HG03442 (cell line): Measurements from ENCODE around the gene MAEA.

Experiments used
- ATAC-seq: cut with Tn5 transposase; IDR thresholded peaks from one replicate; pipeline ENCODE4 v1.9.1; 2021; ENCODE audit warnings: mild to moderate bottlenecking, moderate library complexity; ENCODE audit not compliant: unreplicated experiment

The MAEA gene

DNA sequence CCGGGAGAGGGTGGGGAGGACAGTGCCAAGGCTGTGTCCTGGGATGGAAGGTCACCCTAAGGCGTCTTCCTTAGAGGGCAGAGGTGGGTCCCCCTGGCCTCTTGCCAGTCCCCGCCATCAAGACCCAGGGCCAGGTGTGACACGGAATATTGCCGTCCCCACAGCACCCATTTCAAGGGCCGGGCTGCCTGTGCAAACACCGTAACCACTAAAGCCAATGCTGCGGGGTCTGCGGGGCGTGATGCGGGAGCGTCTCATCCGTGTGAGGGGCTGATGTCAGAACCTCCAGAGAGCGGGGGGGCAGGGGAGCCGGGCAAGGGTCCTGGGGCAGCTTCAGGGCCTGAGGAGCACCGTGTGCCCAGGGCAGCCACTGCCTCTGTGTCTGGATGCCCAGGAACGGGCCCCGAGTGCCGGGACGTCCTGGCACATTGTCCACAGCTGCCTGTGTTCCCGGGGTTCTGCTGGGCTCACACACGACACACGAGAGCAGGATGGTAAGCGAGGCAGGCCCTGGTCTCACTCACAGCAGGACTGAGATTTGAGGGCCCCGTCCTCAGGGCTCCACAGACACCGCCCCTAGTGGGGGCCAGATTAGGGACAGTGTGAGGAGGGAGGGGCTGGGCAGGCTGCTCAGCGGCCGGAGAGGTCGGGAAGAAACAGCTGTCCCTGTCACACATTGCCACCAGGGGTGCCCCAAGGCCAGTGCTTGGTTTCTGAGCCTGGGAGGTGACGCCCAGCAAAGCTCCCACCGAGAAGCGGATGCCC lies 87.3 kb downstream of the MAEA start:
- ATAC-seq, result no peak

DNA sequence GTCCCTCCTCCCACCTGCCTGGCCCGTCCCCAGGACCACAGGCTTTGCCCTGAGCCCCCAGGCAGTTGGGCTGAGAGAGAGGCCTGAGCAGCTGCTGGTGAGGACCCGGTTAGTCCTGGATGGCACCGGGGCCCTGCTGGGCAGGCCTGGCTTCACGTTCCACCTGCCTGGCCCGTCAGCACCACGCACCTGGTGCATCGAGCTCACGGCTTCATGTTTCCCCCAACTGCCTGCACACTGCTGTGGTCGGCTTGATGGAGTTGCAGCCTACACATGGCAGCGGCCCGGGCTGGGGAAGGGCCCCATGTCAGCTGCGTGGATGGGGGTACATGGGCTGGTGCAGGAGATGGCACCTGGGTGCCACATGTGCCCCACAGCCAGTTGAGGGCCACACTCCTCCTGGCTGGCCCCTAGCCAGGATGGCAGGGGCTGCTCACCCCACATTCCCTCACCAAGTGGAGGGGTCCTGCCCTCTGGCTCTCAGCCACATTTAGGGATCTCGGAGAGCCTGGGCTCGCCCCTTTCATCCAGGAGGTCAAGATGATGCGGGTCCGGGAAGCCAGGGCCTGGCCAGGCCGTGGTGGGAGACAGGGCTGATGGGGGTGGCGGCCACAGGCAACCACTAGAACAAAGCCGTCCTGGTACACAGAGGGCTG lies 88.0 kb downstream of the MAEA start:
- ATAC-seq, result no peak

DNA sequence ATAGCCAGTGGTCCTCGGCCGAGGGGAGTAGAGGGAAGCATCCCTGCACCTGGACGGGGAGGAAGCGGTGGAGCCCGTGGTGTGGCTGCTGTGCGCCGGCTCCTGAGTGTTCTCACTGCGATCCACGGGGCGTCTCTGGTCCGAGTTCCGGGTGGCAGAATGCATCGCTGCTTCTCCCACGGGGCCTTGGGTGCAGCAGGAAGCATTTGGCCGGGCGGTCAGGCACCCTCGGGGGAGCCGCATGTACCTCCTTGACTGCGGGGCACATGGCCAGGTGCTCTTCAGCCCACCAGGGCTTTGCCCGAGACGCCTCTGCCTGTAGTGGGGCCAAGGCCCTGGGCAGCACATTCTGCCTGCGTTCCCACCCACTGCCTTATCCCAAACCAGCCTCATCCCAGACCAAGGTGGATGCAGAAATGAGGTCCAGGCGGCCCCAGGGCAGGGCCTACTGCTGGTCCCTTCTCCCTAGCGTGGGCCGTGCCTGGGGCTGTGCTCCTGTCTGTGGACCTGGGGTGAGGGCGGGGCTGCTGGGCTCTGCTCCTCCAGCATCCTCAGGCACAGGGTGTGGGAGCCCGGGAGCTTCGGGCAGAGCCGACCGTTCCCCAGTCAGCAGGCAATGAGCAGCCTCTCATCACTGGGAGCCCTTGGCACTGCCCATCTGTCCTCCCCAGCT lies 89.0 kb downstream of the MAEA start:
- no peak for ATAC-seq

DNA sequence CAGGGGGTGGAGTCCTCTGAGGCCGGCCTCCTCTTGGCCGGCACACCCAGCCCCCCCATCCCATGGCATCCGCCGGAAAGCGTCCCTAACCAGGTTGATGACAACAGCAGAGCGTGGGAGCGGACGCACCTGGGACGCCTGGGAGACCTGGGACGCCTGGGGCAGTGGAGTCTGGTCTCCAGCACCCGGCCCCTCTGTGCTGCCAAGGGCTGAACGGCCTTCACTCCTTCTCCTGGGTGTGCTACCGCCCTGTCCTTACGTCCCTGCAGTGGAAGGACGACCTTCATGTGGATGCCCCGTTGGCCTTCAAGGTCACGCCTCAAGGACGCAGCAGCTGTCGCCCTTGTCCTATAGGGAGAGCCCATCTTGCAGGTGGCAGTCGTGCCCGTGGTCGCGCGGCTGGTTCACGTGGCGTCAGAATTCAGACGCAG lies 89.7 kb downstream of the MAEA start:
- ATAC-seq, result no peak

DNA sequence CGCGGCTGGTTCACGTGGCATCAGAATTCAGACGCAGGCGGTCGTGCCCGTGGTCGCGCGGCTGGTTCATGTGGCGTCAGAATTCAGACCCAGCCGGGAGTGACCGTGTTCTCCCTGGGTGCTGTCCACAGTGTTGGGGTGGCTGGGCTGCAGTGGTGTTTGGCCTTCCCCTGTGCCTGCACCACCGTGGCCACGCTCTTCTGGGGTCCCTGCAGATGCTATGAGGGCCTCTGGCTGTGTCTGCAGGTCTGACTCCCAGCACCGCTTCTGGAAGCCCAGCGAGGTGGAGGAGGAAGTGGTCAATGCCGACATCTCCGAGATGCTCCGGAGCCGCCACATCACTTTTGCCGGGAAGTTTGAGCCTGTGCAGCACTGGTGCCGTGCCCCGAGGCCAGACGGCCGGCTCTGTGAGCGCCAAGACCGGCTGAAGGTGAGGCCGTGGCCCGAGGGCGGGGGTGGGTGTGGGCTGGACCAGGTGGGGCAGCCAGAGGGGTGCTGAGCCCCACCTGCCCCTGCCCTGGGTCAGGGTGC lies 90.2 kb downstream of the MAEA start:
- ATAC-seq, result no peak

DNA sequence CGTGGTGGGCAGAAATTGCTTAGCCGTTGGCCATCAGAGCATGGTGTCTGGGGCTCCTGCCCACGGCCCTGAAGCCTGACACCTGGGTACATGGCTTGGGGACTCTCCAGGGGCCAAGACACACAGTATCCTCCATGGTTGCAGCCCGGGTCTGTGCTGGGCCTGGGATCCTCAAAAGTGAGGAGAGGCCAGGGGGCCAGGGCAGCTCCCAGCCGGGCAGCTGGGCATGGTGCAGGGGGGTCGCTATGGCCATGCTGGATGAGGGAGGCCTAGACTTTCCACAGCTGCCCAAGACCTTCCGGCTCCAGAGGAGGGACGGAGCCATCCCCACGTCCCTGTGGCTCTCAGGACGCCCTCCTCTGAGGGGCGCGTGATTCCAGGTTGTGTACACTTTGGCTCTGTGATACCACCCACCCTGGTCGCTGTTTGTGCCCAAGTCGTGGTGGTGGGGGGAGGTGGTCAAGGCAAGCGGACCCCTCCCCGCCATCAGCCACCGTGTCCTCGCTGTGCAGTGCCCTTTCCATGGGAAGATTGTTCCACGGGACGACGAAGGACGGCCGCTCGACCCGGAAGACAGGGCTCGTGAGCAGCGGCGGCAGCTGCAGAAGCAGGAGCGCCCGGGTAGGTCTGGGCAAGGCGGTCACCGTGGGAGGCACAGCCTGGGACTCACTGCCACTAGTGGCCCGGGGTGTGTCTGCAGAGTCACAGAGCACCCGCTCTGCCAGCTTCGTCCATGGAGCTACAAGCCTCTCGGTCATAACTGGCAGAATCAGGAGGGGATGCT lies 90.9 kb downstream of the MAEA start:
- ATAC-seq, result no peak

DNA sequence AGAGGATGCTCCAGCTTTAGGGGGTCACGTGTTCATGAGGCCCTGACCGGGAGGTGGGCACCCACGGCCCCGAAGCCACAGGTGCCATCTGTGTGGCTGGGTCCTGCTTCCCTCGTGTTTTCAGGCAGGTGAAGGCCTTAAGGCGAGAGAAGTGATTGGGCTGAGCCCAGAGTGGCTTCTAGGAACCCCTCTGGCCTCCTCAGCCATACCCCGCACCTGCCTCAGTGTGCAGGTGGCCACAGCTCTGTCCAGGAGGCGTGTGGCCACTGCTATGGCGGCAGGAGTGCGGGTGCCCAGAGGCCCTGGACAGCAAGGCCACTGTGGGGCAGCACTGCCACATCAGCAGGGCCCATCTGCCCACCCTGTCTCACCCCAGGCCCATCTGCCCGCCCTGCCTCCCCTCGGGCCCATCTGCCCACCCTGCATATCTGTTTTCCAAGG lies 91.5 kb downstream of the MAEA start:
- no peak for ATAC-seq

DNA sequence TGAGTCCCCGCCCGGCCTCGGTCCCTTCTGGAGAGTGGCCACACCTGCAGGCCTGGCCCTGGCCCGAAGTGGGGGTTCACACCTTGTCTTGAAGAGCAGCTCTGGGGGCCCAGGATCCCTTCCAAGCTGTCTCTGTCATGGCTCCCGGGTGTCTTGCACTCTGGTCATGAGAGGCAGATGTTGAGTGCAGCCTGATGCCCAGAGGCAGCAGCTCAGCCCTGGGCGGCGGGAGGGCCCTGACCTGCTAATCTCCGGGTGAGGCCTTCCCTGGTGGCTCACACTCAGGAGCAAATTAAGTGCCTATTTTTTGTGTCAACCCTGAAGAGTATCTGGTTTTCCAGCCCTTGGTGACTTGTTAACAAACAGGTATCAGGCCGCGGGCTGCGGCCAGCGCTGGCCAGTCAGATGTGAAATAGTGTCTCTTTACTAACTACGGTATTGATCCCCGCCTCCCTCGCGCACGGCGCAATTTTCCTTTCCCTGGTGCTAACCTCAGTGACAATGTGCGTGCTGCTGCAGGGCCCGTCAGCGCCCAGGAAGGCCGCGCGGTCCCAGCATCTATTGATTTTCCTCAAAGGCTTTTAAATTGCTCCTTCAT lies 92.4 kb downstream of the MAEA start:
- ATAC-seq, result no peak

DNA sequence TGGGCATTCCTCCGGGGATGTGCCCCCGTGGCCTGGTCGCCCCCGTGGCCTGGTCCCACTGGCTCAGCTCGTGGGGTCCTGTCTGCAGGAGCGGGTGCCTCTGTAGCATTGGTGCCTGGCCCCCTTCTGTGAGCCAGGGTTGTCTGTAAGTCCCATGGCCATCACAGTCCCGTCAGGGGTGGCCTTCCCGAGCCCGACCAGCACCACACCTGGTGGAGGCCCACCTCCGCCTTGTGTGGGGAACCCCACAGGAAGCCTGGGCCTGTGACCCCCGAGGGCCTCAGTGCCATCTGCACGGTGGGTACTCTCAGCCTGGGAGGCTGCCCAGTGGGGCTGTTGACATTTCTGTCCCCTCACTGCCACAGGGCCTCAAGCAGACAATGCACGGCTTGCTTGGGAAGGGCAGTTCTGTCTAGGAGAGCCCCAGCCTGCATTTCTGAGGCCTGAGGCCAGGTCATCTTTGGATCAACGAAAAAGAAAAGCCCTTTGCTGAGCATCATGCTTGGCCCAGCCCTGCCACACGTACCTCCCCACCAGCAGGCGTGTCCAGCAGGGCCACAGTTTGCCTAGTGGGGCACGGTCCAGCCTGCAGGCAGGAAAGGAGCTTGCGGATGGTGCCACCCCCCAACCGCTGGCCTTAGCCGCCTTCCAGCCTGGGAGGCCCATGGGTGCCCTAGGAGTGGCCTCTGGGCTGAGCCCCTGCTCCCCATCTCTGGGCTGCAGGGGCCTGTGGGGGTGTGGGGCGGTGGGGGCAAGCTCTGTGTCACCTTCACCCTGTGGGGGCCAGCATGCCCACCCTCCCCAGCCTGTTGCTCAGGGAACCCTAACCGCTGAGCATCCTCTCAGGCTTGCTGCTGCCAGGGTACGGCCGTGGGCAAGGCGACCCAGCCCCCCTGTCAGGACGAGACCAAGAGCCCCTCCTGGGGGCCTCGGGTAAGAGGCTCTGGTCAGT lies 93.4 kb downstream of the MAEA start:
- no peak for ATAC-seq

DNA sequence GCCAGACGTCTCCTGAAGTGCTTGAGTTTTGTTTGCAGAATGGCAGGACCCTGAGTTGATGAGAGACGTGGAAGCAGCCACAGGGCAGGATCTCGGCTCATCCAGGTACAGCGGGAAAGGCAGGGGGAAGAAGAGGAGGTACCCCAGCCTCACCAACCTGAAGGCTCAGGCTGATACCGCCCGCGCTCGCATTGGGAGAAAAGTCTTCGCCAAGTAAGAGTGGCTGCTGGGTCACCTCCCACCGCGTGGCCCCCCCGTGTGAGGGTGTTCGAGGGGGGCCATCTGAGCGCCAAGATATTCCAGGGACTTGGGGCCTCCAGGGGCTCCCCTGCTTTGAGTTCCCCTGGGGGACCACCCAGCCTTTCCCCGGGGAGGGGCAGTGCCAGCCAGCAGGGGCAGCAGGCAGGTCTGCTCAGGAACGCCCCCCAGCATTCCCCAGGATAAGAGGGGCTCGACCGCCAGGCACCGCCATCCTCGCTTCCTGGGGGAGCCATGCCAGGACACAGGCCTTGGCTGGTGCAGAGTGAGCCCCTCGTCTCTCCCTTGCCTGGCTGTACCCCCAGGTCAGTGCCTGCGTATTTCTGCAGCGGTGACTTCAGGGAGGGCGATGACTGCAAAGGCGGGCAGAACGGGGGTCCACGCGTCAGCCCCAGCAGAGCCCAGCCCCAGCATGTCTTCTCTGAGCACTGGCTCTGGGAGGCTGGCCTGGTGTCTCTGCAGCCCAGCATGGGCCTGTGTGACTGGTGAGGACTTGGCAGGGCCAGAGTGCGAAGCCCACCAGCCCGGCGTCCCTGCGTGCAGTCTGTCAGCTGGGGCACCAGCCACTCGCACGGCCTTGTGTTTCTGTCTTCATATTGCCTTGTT lies 94.3 kb downstream of the MAEA start:
- no peak for ATAC-seq

DNA sequence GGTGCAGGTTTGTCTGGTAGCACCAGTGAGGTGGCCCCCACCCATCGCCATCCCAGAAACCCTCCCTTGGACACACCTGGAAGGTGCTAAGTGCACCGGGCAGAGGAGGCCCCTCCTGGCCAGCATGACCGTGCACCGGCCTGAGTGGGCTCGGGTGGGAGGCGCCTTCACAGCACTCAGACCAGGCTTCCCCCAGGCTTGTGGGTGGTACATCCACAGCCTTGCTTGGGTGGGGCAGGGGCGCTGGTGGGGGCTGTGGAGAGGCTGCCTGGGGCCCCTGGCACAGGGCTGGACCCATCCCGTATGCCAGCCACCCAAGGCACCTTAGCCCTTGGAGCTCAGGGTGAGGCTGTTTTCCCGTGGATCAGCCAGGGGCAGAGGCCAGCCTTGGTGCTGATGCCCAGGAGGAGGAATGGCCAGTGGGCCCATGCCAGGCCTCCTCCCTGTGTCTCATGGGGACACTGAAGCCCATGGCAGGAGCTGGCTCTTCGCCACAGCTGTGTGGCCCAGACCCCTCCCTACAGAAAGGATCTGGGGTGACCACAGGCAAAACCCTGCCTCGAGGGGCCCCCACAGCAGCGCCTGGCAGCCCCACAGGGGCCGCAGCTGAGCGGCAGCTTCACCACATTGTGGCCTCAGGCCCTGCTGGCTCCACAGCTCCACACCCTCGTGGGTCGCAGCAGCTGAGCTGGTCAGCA lies 95.1 kb downstream of the MAEA start:
- no peak for ATAC-seq

DNA sequence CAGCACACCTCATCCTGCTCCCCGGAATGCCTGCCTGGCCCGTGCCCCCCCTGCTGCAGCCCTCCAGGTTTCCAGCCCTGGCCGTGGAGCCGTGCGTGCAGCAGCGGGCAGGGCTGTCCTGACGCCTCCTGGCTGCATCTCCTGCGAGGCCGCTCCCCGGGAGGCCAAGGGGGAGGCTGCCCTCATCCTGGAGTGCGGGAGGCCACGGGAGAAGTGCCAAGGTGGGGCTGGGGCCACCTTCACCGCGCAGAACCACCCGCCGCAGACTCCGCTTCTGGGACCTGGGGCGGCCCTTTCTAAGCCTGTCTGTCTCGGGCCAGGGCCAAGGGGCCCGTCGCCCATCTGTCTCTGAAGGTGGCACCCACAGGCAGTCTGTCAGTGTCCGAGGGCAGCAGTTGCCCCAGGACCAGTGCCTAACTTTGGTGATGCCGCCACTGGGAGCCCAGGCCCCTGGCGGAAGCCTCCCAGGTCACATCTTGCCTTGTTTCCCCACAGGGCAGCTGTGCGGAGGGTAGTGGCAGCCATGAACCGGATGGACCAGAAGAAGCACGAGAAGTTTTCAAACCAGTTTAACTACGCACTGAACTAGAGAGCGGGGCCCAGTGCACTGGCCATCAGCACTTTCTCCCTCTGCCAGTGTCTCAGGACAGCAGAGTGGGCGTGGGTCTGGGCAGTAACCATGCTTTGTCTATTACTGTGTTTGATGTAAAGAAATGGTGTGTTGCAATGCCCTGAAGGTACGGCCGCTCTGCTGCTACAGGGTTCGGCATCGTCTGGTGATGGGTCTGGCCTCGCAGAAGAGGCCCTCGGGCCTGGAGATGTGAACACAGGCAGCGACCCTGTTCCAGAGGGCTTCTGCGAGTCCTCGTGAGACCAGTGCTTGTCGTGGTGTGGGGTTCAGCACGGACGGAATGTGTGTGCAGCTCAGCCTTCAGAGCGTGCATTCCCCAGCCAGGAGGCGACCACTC lies 96.0 kb downstream of the MAEA start:
- ATAC-seq, result no peak
